HEK293 (cell line): ENCODE measurements around the gene YBX3.

Experiments used
- PBX3 ChIP-seq: sonication (generic); formaldehyde crosslinking; IDR thresholded peaks from 2 replicates; pipeline ENCODE4 v1.8.1; 2022; ENCODE audit warnings: mild to moderate bottlenecking, moderate library complexity, missing genetic modification reagents
- REST ChIP-seq: fragments of 450-650 bp; formaldehyde crosslinking; IDR thresholded peaks from 2 replicates; pipeline ENCODE4 v1.5.1; 2016; ENCODE audit warnings: missing biosample characterization, missing genetic modification characterization
- ZNF19 ChIP-seq: fragments of 450-650 bp; formaldehyde crosslinking; IDR thresholded peaks from 2 replicates; pipeline ENCODE4; 2016; ENCODE audit warnings: missing biosample characterization, missing genetic modification characterization, low read depth
- ZNF335 ChIP-seq: fragments of 450-650 bp; formaldehyde crosslinking; conservative IDR thresholded peaks from 2 replicates; pipeline ENCODE4 v1.5.1; 2016; ENCODE audit warnings: missing biosample characterization, missing genetic modification characterization
- ZNF426 ChIP-seq: fragments of 450-650 bp; formaldehyde crosslinking; IDR thresholded peaks from 2 replicates; pipeline ENCODE4 v1.5.1; 2017; ENCODE audit warnings: missing biosample characterization, missing genetic modification characterization, mild to moderate bottlenecking, inconsistent platforms, moderate library complexity
- ZNF549 ChIP-seq: fragments of 450-650 bp; IDR thresholded peaks from 2 replicates; pipeline ENCODE4 v1.5.1; 2018; ENCODE audit warnings: missing biosample characterization, missing genetic modification characterization, mild to moderate bottlenecking, inconsistent platforms, moderate library complexity
- ZNF558 ChIP-seq: fragments of 450-650 bp; formaldehyde crosslinking; IDR thresholded peaks from 2 replicates; pipeline ENCODE4 v1.5.1; 2016; ENCODE audit warnings: missing biosample characterization, missing genetic modification characterization
- ZNF792 ChIP-seq: fragments of 450-650 bp; formaldehyde crosslinking; IDR thresholded peaks from 2 replicates; pipeline ENCODE4 v1.5.1; 2016; ENCODE audit warnings: missing biosample characterization, missing genetic modification characterization
- ZSCAN18 ChIP-seq: fragments of 450-650 bp; formaldehyde crosslinking; IDR thresholded peaks from 2 replicates; pipeline ENCODE4 v1.5.1; 2016; ENCODE audit warnings: missing biosample characterization, missing genetic modification characterization
- TF ChIP-seq, protein P1 (sequence below): fragments of 450-650 bp; formaldehyde crosslinking; IDR thresholded peaks from 2 replicates; pipeline ENCODE4 v1.5.1; 2016; ENCODE audit warnings: missing biosample characterization, missing genetic modification characterization
- TF ChIP-seq, protein P2 (sequence below): fragments of 450-650 bp; formaldehyde crosslinking; conservative IDR thresholded peaks from 2 replicates; pipeline ENCODE4 v1.5.1; 2016; ENCODE audit warnings: low read depth, missing biosample characterization, missing genetic modification characterization
- TF ChIP-seq, protein P3 (sequence below): fragments of 450-650 bp; formaldehyde crosslinking; IDR thresholded peaks from 2 replicates; pipeline ENCODE4 v1.5.1; 2016; ENCODE audit warnings: missing biosample characterization, missing genetic modification characterization
- TF ChIP-seq, protein P4 (sequence below): fragments of 450-650 bp; formaldehyde crosslinking; IDR thresholded peaks from 2 replicates; pipeline ENCODE4 v1.5.1; 2017; ENCODE audit warnings: missing biosample characterization, missing genetic modification characterization

DNA sequence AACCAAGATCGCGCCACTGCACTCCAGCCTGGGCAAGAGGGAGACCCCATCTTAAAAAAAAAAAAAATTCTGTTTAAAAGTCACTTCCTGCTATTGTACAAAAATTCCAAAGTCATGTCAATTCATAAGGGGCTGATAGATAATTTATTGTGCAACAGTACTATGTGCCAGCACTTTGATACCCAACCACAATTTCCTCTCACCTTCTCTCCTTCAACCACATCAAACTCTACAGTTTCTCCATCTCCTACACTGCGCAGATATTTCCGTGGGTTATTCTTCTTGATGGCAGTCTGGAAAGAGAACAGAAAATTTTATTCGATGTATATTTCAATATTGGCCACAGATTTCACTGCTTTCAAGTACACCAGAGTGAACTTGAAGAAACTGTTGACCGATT is 7.6 kb downstream of the YBX3 start:
- TF ChIP-seq, protein P1, sequence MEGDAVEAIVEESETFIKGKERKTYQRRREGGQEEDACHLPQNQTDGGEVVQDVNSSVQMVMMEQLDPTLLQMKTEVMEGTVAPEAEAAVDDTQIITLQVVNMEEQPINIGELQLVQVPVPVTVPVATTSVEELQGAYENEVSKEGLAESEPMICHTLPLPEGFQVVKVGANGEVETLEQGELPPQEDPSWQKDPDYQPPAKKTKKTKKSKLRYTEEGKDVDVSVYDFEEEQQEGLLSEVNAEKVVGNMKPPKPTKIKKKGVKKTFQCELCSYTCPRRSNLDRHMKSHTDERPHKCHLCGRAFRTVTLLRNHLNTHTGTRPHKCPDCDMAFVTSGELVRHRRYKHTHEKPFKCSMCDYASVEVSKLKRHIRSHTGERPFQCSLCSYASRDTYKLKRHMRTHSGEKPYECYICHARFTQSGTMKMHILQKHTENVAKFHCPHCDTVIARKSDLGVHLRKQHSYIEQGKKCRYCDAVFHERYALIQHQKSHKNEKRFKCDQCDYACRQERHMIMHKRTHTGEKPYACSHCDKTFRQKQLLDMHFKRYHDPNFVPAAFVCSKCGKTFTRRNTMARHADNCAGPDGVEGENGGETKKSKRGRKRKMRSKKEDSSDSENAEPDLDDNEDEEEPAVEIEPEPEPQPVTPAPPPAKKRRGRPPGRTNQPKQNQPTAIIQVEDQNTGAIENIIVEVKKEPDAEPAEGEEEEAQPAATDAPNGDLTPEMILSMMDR (tag by site-specific recombination): no peak
- TF ChIP-seq ZNF792 (no peak), ZNF426 (no peak), ZSCAN18 (tag by site-specific recombination) (no peak), ZNF549 (tag by site-specific recombination) (no peak), ZNF558 (tag by site-specific recombination) (no peak), ZNF335 (no peak), PBX3 (no peak), ZNF19 (tag by site-specific recombination) (no peak), REST (no peak)
- TF ChIP-seq, protein P2, sequence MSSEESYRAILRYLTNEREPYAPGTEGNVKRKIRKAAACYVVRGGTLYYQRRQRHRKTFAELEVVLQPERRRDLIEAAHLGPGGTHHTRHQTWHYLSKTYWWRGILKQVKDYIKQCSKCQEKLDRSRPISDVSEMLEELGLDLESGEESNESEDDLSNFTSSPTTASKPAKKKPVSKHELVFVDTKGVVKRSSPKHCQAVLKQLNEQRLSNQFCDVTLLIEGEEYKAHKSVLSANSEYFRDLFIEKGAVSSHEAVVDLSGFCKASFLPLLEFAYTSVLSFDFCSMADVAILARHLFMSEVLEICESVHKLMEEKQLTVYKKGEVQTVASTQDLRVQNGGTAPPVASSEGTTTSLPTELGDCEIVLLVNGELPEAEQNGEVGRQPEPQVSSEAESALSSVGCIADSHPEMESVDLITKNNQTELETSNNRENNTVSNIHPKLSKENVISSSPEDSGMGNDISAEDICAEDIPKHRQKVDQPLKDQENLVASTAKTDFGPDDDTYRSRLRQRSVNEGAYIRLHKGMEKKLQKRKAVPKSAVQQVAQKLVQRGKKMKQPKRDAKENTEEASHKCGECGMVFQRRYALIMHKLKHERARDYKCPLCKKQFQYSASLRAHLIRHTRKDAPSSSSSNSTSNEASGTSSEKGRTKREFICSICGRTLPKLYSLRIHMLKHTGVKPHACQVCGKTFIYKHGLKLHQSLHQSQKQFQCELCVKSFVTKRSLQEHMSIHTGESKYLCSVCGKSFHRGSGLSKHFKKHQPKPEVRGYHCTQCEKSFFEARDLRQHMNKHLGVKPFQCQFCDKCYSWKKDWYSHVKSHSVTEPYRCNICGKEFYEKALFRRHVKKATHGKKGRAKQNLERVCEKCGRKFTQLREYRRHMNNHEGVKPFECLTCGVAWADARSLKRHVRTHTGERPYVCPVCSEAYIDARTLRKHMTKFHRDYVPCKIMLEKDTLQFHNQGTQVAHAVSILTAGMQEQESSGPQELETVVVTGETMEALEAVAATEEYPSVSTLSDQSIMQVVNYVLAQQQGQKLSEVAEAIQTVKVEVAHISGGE (tag by site-specific recombination): no peak
- TF ChIP-seq, protein P3, sequence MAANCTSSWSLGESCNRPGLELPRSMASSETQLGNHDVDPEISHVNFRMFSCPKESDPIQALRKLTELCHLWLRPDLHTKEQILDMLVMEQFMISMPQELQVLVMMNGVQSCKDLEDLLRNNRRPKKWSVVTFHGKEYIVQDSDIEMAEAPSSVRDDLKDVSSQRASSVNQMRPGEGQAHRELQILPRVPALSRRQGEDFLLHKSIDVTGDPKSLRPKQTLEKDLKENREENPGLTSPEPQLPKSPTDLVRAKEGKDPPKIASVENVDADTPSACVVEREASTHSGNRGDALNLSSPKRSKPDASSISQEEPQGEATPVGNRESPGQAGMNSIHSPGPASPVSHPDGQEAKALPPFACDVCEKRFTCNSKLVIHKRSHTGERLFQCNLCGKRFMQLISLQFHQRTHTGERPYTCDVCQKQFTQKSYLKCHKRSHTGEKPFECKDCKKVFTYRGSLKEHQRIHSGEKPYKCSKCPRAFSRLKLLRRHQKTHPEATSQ (tag by site-specific recombination): no peak
- TF ChIP-seq, protein P4, sequence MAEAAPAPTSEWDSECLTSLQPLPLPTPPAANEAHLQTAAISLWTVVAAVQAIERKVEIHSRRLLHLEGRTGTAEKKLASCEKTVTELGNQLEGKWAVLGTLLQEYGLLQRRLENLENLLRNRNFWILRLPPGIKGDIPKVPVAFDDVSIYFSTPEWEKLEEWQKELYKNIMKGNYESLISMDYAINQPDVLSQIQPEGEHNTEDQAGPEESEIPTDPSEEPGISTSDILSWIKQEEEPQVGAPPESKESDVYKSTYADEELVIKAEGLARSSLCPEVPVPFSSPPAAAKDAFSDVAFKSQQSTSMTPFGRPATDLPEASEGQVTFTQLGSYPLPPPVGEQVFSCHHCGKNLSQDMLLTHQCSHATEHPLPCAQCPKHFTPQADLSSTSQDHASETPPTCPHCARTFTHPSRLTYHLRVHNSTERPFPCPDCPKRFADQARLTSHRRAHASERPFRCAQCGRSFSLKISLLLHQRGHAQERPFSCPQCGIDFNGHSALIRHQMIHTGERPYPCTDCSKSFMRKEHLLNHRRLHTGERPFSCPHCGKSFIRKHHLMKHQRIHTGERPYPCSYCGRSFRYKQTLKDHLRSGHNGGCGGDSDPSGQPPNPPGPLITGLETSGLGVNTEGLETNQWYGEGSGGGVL (tag by site-specific recombination): no peak
